ENCODE results near the gene KLHDC3.

DNA sequence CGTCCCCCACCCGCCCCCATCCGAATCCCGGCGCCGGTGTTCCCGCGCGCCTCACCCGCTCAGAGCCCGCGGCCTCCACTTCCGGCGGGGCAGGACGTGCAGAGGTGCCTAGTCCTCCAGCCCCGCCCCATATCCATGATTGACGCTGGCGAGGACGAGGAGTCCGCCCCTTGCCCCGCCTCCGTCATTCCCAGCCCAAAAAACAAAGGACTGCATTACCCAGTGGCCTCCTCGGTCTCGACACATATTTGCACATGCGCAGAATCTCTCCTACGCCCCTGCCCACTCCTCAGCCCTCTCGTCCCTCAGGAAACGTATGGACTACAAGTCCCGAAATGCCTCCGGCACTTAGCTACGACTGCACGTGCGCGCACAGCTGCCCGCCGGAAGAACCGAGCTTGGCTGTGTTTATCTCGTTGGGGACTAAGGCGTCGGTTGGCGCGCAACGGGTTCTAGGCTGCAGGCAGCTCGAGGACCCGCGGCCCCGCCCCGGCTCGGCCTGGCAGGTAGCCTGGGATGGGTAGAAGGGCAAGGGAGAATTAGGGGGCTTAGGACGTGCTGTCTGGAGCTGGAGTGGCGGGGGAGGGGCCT is at the start of gene KLHDC3, which contains the start of gene MEA1:
- TF ChIP-seq, protein P1, sequence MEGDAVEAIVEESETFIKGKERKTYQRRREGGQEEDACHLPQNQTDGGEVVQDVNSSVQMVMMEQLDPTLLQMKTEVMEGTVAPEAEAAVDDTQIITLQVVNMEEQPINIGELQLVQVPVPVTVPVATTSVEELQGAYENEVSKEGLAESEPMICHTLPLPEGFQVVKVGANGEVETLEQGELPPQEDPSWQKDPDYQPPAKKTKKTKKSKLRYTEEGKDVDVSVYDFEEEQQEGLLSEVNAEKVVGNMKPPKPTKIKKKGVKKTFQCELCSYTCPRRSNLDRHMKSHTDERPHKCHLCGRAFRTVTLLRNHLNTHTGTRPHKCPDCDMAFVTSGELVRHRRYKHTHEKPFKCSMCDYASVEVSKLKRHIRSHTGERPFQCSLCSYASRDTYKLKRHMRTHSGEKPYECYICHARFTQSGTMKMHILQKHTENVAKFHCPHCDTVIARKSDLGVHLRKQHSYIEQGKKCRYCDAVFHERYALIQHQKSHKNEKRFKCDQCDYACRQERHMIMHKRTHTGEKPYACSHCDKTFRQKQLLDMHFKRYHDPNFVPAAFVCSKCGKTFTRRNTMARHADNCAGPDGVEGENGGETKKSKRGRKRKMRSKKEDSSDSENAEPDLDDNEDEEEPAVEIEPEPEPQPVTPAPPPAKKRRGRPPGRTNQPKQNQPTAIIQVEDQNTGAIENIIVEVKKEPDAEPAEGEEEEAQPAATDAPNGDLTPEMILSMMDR (IDR thresholded peaks at IDR 0.05): no peak
- TF ChIP-seq EZH2 (IDR thresholded peaks at IDR 0.05; ENCODE audit: borderline replicate concordance, insufficient read depth, low read depth, low read length, poor library complexity, severe bottlenecking): no peak
